Prostate gland (tissue), 2 donors: ENCODE data around the gene COX7A2.

ENCODE experiments used
- POLR2AphosphoS5 ChIP-seq: sonication (generic); formaldehyde crosslinking; IDR thresholded peaks from one replicate; pipeline ENCODE4 v1.6.1; 2017; ENCODE audit warnings: antibody characterized with exemption
- TF ChIP-seq, protein P1 (sequence below), 4 experiments: fragments of 200-600 bp in 2 of 4; fragments of 450-650 bp in 2 of 4; sonication (generic) in 2 of 4; IDR thresholded peaks; 1 replicate in 3 of 4; 2 replicates in 1 of 4; pipeline ENCODE4 v1.5.1; 2016 to 2019; ENCODE audit warnings: antibody characterized with exemption in 4 of 4, mild to moderate bottlenecking in 2 of 4, moderate library complexity in 2 of 4

- TF ChIP-seq, protein P1, sequence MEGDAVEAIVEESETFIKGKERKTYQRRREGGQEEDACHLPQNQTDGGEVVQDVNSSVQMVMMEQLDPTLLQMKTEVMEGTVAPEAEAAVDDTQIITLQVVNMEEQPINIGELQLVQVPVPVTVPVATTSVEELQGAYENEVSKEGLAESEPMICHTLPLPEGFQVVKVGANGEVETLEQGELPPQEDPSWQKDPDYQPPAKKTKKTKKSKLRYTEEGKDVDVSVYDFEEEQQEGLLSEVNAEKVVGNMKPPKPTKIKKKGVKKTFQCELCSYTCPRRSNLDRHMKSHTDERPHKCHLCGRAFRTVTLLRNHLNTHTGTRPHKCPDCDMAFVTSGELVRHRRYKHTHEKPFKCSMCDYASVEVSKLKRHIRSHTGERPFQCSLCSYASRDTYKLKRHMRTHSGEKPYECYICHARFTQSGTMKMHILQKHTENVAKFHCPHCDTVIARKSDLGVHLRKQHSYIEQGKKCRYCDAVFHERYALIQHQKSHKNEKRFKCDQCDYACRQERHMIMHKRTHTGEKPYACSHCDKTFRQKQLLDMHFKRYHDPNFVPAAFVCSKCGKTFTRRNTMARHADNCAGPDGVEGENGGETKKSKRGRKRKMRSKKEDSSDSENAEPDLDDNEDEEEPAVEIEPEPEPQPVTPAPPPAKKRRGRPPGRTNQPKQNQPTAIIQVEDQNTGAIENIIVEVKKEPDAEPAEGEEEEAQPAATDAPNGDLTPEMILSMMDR (IDR thresholded peaks at IDR 0.05): no peak
- no peak for TF ChIP-seq POLR2AphosphoS5
Measured at GRCh38 chr6:75222261-75222660, 21.3 kb downstream of the COX7A2 start.
